Mesothelial cell of epicardium (in vitro differentiated cells): ENCODE measurements around the gene HM13. TPM values are rescaled to one million over a fixed set of nuclear protein-coding genes. Genes with fewer than 3 reads are reported as not detected.

Experiments used
- DNase-seq, 2 experiments: peaks; one replicate each; pipeline ENCODE4 v3.0.0; 2021; ENCODE audit warnings: low spot score in 2 of 2; ENCODE audit not compliant: unreplicated experiment in 2 of 2
- H3K27ac Mint-ChIP-seq: 2 replicates; pipeline ENCODE4 v1.8.0; 2021; ENCODE audit warnings: mixed read lengths
- H3K27me3 Mint-ChIP-seq: 2 replicates; pipeline ENCODE4 v1.8.0; 2021; ENCODE audit warnings: low read depth, mixed read lengths
- H3K36me3 Mint-ChIP-seq: 2 replicates; pipeline ENCODE4 v1.8.0; 2021; ENCODE audit warnings: mixed read lengths
- H3K4me1 Mint-ChIP-seq: 2 replicates; pipeline ENCODE4 v1.8.0; 2021; ENCODE audit warnings: mixed read lengths
- H3K4me3 Mint-ChIP-seq: 2 replicates; pipeline ENCODE4 v1.8.0; 2021; ENCODE audit warnings: mild to moderate bottlenecking, moderate library complexity, mixed read lengths
- H3K9me3 Mint-ChIP-seq: 2 replicates; pipeline ENCODE4 v1.8.0; 2021; ENCODE audit warnings: mixed read lengths
- CTCF ChIP-seq: fragments of 200-600 bp; sonication (generic); IDR thresholded peaks from one replicate; pipeline ENCODE4 v1.5.0; 2021; ENCODE audit warnings: antibody characterized with exemption; ENCODE audit not compliant: unreplicated experiment
- total RNA-seq: library from RNA; stranded (reverse); gene quantifications from 3 replicates; pipeline ENCODE4 v1.2.1, GENCODE V29; 2021

The HM13 gene
- total RNA-seq, 1 donor from 2014 or later: 140 TPM

GRCh38 chr20:31555203-31555775 lies 41.0 kb downstream of the HM13 start:
- Mint-ChIP-seq H3K27ac (no peak overlapping the region), H3K4me3 (no peak overlapping the region), H3K9me3 (no peaks in the 10 kb centered on the region), H3K36me3 (peaks cover 12% of the 10 kb centered on the region), H3K27me3 (no peaks in the 10 kb centered on the region), H3K4me1 (peaks cover 7% of the 10 kb centered on the region)
- no peak for DNase-seq
- TF ChIP-seq CTCF: no peak

GRCh38 chr20:31559704-31560093 lies 45.5 kb downstream of the HM13 start:
- H3K4me3 Mint-ChIP-seq: no peak overlapping the region
- peaks cover 19% of the 10 kb centered on the region for H3K36me3 Mint-ChIP-seq
- no peaks in the 10 kb centered on the region for H3K27me3 Mint-ChIP-seq
- H3K4me1 Mint-ChIP-seq: peaks cover 20% of the 10 kb centered on the region
- DNase-seq: no peak
- H3K27ac Mint-ChIP-seq: peak overlapping the region; percentile 94
- H3K9me3 Mint-ChIP-seq: no peaks in the 10 kb centered on the region
- no peak for TF ChIP-seq CTCF

GRCh38 chr20:31560094-31560745 lies 46.0 kb downstream of the HM13 start:
- H3K36me3 Mint-ChIP-seq: peaks cover 19% of the 10 kb centered on the region
- H3K27ac Mint-ChIP-seq: peak overlapping the region; percentile 94
- H3K9me3 Mint-ChIP-seq: no peaks in the 10 kb centered on the region
- peak in 1 of 2 experiments; percentile 80 for DNase-seq
- no peak overlapping the region for H3K4me3 Mint-ChIP-seq
- peaks cover 20% of the 10 kb centered on the region for H3K4me1 Mint-ChIP-seq
- H3K27me3 Mint-ChIP-seq: no peaks in the 10 kb centered on the region
- peak; percentile 90 for TF ChIP-seq CTCF

GRCh38 chr20:31560746-31561598 lies 46.7 kb downstream of the HM13 start:
- Mint-ChIP-seq H3K27ac (peak overlapping the region; percentile 94), H3K36me3 (peaks cover 21% of the 10 kb centered on the region), H3K4me3 (no peak overlapping the region), H3K9me3 (no peaks in the 10 kb centered on the region), H3K4me1 (peaks cover 22% of the 10 kb centered on the region), H3K27me3 (no peaks in the 10 kb centered on the region)
- DNase-seq: no peak
- TF ChIP-seq CTCF: no peak

- Mint-ChIP-seq H3K4me3 (no peak overlapping the region), H3K9me3 (no peaks in the 10 kb centered on the region), H3K27ac (peak overlapping the region; percentile 76), H3K36me3 (peaks cover 21% of the 10 kb centered on the region), H3K4me1 (peaks cover 31% of the 10 kb centered on the region), H3K27me3 (no peaks in the 10 kb centered on the region)
- TF ChIP-seq CTCF: no peak
- no peak for DNase-seq
These were observed 48.0 kb downstream of the HM13 start for GRCh38 chr20:31562241-31562640.
